ENCODE results near the gene STPG1. TPM values are rescaled to one million over a fixed set of nuclear protein-coding genes. Genes with fewer than 3 reads are reported as not detected.

Gene STPG1
- total and polyA plus RNA-seq, 3 donors from 2014 or later = 25.1 to 67.6 (median 45.9) TPM

GRCh38 chr1:24441480-24441879 lies 27.9 kb upstream of the STPG1 start:
- no peak for DNase-seq
- WGBS, 2 donors = 79 to 91% methylated on average over 7 of the region's 7 CpGs
- H3K4me1 ChIP-seq = peaks cover 15% of the 10 kb centered on the region
- no peak overlapping the region for H3K4me3 ChIP-seq
- no peak for TF ChIP-seq POLR2A (IDR thresholded peaks at IDR 0.05)
- TF ChIP-seq, protein P1, sequence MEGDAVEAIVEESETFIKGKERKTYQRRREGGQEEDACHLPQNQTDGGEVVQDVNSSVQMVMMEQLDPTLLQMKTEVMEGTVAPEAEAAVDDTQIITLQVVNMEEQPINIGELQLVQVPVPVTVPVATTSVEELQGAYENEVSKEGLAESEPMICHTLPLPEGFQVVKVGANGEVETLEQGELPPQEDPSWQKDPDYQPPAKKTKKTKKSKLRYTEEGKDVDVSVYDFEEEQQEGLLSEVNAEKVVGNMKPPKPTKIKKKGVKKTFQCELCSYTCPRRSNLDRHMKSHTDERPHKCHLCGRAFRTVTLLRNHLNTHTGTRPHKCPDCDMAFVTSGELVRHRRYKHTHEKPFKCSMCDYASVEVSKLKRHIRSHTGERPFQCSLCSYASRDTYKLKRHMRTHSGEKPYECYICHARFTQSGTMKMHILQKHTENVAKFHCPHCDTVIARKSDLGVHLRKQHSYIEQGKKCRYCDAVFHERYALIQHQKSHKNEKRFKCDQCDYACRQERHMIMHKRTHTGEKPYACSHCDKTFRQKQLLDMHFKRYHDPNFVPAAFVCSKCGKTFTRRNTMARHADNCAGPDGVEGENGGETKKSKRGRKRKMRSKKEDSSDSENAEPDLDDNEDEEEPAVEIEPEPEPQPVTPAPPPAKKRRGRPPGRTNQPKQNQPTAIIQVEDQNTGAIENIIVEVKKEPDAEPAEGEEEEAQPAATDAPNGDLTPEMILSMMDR (IDR thresholded peaks at IDR 0.05) = no peak
- no peak overlapping the region for H3K27ac ChIP-seq
- no peaks in the 10 kb centered on the region for H3K27me3 ChIP-seq
- H3K9me3 ChIP-seq = no peaks in the 10 kb centered on the region
- no peaks in the 10 kb centered on the region for H3K36me3 ChIP-seq (ENCODE audit: low read depth, missing control alignments)
- intact Hi-C loops (cut with DNase I; ENCODE audit: low total_unique reads) = no loop called here

- TF ChIP-seq POLR2A (IDR thresholded peaks at IDR 0.05) = no peak
- TF ChIP-seq, protein P1 (IDR thresholded peaks at IDR 0.05) = no peak
- Histone ChIP-seq H3K27ac (no peak overlapping the region), H3K27me3 (no peaks in the 10 kb centered on the region), H3K36me3 (ENCODE audit: low read depth, missing control alignments) (no peaks in the 10 kb centered on the region), H3K4me3 (no peak overlapping the region), H3K9me3 (no peaks in the 10 kb centered on the region), H3K4me1 (peaks cover 15% of the 10 kb centered on the region)
- no peak for DNase-seq
- 84 to 95% methylated on average over 2 of the region's 2 CpGs for WGBS, 2 donors
- intact Hi-C loops (cut with DNase I; ENCODE audit: low total_unique reads) = no loop called here
These were observed 26.9 kb upstream of the STPG1 start for GRCh38 chr1:24440436-24440835.

DNA sequence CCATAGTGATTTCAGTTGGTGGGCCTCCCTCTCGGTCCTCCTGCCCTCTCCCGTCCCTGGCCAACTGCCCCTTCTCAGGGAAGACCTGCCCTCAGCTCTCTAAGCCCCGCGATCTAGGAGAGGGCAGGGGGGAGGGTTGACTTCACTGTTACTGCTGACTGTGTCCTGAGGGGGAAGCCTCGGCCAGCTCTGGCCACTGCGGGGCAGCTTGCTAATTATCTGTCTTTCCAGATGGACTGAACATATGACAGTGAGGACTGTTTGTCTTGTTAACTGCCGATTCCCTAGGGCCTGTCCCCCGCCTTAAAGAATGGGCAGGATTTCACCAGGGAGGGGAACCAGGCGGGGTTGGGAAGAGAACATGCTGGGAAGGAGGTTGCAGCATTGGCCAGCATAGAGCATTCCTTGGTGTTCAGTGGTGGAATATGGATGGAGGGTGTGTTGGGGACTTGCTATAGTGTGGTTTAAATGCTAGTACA lies 24.9 kb upstream of the STPG1 start:
- intact Hi-C loops (cut with DNase I; ENCODE audit: low total_unique reads) = no loop called here
- no peak overlapping the region for H3K4me3 ChIP-seq
- peak; percentile 40 for DNase-seq
- no peak overlapping the region for H3K27ac ChIP-seq
- H3K9me3 ChIP-seq = no peaks in the 10 kb centered on the region
- no peaks in the 10 kb centered on the region for H3K36me3 ChIP-seq (ENCODE audit: low read depth, missing control alignments)
- TF ChIP-seq POLR2A (IDR thresholded peaks at IDR 0.05) = no peak
- TF ChIP-seq, protein P1 (IDR thresholded peaks at IDR 0.05) = no peak
- peaks cover 11% of the 10 kb centered on the region for H3K4me1 ChIP-seq
- no peaks in the 10 kb centered on the region for H3K27me3 ChIP-seq
- 45 to 60% methylated on average over 5 to 9 of the region's 9 CpGs for WGBS, 2 donors

GRCh38 chr1:24437631-24438396 lies 24.2 kb upstream of the STPG1 start:
- TF ChIP-seq, protein P1 (IDR thresholded peaks at IDR 0.05) = no peak
- no peak for TF ChIP-seq POLR2A (IDR thresholded peaks at IDR 0.05)
- intact Hi-C loops (cut with DNase I; ENCODE audit: low total_unique reads) = no loop called here
- H3K9me3 ChIP-seq = no peaks in the 10 kb centered on the region
- DNase-seq = no peak
- H3K27ac ChIP-seq = peak overlapping the region in 1 of 2 donors; percentile 15
- no peaks in the 10 kb centered on the region for H3K36me3 ChIP-seq (ENCODE audit: low read depth, missing control alignments)
- H3K4me1 ChIP-seq = peaks cover 7% of the 10 kb centered on the region
- H3K27me3 ChIP-seq = no peaks in the 10 kb centered on the region
- 58 to 64% methylated on average over 9 of the region's 9 CpGs for WGBS, 2 donors
- no peak overlapping the region for H3K4me3 ChIP-seq

All from testis (tissue), 3 donors.